Fibroblast of peridontal ligament (primary cell): ENCODE results near the gene VPS37B.
"Not testable (repeated sequence)": the region's sequence is repeated elsewhere in the genome, so short reads cannot be mapped to it uniquely, and the experiment has no call there.

ENCODE experiments used
- DNase-seq: peaks from one replicate; pipeline ENCODE4 v3.0.0-alpha.2; 2010; ENCODE audit errors: extremely low read depth

Gene VPS37B

GRCh38 chr12:122882908-122883558, 12.9 kb downstream of the VPS37B start:
- DNase-seq, result no peak

DNA sequence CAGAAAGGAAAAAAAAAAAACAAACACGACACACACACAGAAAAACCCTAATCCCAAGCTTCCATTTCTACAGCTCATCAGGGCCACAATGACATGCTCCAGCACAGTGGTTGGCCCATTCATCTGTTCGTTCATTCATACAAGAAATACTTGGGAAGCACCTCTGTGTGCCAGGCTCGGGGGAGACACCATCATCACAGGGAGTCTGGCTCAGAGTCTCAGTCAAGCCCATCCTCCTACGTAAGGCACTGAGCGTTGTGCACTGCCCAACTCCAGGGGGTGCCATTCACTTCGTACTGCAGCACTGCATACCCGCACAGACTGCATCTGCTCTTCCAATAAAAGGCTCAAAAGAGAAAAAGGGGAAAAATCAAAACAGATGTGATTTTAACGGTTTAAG, 15.3 kb downstream of the VPS37B start:
- peak; percentile 84 for DNase-seq

DNA sequence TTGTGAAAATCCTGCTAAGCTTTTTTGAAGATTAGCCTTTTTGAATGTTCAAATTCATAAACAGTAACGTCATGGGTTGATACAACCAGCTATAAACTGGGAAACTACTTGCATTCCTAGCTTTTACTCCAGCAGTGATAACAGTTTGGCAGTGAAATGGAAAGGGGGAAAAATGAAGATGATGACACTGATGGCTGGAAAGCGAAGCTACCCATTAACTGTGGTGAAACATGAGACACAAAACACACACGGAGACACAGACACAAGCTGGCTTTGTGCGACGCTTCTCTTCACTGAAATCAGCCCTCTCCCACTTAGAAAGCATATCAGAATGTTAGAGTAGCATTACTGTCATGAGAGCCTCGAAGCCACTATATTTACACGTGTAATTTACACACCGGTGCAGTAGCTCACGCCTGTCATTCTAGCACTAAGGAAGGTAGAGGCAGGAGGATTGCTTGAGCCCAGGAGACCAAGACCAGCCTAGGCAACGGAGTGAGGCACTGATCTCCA, 15.7 kb downstream of the VPS37B start:
- peak; percentile 81 for DNase-seq

- no peak for DNase-seq
These were observed 16.9 kb downstream of the VPS37B start for GRCh38 chr12:122878780-122879612.

DNA sequence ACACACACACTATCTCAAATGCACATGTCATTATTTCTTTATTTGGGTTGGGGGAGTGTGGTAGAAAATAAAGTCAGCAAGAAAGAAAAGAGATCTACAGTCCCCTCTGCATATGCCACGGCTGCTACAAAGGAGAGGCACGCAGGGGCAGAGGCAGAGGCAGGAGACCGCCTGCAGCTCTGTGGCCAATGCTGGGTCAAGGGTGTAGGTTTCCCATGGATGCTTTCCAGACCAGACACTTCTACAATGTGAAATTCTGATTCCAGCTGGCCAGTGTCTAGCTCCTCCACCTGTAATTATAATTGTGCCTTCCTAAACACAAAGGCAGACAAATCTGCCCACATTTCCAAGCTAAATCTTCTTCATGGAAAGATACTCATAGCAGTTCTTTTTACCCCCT, 19.2 kb downstream of the VPS37B start:
- no peak for DNase-seq

DNA sequence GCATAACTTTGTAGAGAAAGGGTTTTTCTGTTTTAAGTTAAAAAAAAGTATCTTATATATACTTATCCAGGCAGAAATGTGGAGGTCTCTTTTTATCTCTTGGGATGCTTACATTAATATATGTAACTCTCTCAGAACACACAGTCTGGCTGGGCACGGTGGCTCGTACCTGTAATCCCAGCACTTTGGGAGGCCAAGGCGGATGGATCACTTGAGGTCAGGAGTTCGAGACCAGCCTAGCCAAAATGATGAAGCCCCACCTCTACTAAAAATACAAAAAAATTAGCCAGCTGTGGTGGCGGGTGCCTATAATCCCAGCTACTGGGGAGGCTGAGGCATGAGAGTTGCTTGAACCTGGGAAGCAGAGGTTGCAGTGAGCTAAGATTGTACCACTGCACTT, 19.6 kb downstream of the VPS37B start:
- not testable (repeated sequence) for DNase-seq

GRCh38 chr12:122875590-122876220, 20.2 kb downstream of the VPS37B start:
- DNase-seq, result no peak

DNA sequence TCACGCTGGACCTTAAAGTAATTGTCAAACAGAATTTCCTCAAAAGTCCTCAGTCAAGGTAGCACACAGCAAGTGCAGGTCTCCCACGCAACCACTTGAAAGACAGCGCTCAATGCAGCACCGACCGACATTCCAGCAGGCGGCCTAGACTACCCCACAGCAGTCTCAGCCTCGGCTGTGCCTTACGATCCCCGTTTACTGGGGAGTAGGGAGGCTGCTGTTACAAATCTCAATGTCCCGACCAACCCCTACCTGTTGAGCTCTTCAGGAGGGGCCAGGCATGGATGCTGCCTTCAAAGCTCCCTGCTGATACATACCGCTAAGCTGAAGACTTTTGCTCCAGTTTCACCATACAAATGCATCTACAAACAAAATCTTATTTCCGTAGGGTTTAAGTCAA, 21.8 kb downstream of the VPS37B start:
- DNase-seq, result no peak

DNA sequence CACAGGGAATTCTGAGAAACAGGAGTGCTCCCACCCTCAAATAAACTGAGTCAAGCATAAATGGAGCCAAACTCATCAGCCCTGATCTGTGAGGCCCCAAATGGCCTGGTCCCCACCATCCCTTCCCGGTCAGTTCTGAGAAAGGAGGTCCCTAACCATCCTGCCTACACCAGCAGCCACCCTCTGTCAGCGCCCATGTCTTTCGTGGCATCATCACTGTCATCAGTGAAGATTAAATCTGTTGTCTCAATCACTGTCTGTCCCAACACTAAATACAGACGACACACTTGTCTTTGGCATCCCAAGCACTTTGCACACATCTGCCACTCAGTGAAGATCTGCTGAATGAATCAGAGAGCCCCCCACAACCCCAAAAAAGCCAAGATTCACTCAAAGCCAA, 22.4 kb downstream of the VPS37B start:
- DNase-seq, result no peak

DNA sequence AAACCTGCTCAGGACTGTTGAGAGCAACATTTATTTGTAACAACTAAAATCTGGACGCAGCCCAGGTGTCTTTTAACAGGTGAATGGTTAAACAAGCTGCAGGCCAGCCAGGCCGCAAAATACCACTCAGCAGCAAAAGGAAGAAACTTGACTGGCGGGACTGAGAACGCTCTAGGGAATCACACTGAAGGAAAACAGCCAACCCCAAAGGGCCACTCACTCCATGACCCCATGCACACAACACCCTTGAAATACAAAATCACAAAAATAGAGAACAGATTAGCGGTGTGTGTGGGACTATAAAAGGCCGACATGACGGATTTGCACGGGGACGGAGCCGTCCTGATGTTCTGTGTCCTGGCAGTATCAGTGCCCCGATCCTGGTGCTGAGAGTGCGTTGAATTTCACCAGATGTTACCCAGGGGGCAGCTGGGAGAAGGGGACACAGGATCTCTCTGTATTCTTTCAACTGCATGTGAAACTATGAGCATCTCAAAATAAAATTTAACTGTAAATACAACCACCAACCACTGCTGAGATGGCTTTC, 23.0 kb downstream of the VPS37B start:
- DNase-seq, result no peak

DNA sequence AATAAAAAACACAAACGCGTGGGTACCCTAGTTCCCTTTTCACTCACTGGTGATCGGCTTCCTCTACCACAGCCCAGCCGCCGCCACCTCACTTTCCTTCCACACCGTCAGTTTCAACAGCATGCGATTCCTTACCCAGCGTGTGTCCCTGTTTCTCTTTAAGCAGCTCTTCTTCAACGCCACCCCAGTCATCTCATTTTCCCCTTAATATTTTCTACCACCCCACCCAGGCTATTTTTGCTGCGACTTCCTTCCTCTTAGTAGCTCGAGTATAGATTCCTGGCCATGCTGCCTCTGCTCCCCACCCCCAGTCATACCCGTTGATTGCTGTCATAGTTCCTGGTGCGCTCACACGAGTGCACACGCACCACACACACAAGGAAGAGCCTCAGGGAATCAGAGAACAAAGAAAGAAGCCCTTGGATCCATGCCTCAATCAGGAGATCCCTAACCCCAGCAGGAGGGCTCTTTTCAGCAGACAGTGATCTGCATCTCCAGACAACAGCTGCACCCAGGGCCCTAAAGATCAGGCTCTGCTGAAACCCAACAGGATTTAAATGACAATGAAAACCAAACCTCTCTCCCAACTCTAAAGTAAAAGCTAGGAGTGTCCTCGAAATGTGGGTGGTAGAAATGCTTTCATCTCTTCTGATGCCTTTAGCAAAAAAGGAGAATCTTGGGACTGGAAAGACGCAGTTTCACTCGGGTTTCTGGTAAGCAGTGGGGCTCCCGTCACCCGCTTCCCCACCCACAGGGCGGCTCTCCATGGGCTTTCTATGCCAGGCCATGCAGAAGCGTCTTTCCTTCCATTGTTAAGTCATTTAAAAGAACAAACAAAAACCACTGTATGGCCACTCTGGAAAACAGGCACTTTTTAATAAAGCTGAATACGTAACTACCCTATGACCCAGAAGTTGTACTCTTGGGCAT, 23.8 kb downstream of the VPS37B start:
- DNase-seq, result peak; percentile 77

DNA sequence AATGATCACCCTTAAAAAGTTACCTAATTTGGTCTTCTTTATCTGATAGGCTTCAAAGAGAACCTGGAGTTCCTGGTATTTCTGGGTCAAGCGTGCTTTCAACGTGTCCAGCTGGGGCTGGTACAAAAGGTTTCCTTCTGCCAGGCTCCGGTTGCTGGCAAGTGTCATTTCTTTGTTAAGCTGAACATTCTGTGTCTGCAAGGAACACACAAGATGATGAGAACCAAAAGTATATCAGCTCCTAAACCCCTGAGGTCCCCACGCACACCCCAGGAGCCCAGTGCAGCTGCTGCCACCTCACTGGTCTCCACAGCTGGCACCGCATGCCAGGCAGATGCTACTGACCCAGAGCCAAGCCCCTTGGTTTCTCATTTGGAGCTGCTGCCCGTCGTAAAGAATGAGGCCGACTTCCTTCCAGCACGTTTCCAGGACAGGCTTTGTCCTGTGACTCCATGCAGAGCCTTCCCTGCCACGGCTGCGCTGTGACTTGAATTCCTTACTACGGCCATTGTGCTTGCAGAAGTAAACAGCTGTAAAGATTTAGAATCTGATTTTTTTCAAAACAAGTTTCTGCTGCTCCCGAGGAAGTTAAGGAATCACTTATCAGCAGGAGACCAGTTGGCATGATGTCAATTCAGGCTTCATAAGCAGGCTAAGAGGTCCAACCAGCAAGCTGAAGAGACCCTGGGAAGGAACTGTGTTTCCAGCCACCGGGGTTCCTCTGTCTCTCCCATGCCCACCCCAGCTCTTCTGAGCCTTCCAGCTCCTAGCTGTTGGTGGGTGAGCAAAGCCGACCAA, 24.9 kb downstream of the VPS37B start:
- peak; percentile 76 for DNase-seq

GRCh38 chr12:122870163-122870842, 25.6 kb downstream of the VPS37B start:
- no peak for DNase-seq

DNA sequence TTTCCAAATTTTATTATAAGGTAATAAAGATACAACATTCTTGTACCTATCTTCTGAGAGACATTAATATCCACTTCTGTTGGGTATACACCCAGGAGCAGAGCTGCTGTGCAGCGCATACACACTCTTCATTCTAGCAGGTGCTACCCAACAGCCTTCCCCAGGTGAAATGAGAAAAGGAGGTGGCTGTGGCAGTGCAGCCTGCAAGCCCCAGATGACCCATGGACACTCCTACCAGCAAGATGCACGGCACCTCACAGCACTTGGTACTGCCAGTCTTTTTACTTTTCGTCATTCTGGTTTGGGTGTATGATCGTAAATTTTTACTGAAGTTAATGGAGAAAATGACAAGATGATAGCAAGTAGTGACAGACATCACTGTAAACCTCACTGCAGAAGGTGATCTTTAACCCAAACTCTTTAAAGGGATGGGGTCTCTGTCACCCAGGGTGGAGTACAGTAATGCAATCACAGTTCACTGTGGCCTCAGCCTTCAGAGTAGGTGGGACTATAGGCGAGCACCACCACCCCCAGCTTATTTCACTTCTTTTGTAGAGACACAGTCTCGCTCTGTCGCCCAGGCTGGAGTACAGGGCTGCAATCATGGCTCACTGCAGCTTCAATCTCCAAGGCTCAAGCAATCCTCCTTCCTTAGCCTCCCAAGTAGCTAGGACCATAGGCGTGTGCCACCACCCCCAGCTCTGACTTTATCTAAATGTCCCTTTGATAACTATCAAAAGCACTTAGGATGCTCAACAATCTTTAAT, 26.5 kb downstream of the VPS37B start:
- DNase-seq, result no peak

- DNase-seq, result no peak
These were observed 27.3 kb downstream of the VPS37B start for GRCh38 chr12:122868471-122869177.

GRCh38 chr12:122867691-122868461, 28.0 kb downstream of the VPS37B start:
- no peak for DNase-seq

- DNase-seq, result no peak
These were observed 28.8 kb downstream of the VPS37B start for GRCh38 chr12:122866950-122867607.
